GM19467 (cell line): ENCODE data around the gene THAP11.
A peak's percentile ranks its signal among the peaks of the same experiment; 100 is the strongest.
"Not testable (repeated sequence)": the region's sequence is repeated elsewhere in the genome, so short reads cannot be mapped to it uniquely, and the experiment has no call there.

Source experiments
- ATAC-seq: cut with Tn5 transposase; IDR thresholded peaks from one replicate; pipeline ENCODE4 v1.9.1; 2021; ENCODE audit warnings: mild to moderate bottlenecking, moderate library complexity; ENCODE audit not compliant: unreplicated experiment

THAP11 gene

DNA sequence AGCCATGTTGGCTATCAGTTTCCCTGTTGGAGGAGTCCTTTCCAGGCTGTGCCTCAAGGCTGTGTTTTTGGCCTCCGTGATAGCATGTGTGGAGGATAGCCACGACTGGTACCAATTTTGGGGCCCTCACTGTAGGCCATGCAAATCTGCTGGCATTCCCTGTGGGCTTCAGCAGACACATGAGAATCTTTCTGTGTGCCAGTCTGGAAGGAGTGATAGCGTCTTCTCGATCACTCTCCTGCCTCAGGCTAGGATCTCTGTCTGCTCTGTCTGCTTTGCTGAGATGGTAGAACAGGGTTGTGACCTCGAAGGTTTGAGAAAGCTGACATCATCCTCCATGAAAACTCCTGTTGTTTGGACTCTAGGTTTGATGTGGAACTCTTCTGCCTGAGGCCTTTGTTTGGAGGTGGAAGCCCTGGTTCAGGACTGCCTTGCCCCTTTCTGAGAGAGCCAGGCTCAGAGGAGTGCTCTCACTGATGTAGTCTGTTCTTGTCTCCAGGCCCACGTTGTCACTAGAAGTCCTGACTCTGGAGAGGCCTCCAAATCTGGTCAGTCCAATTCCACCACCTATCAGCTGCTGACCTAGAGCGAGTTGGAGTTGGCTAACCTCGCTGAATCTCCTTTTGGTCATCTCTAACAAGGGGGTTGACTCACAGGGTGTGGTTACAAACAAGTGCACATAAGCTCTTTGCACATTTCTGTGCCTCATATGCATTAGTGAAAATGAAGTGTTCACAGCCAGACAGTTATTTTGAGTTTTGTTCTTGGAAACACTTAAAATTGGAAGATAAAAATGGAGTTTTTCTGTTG is 18.7 kb downstream of the THAP11 start:
- no peak for ATAC-seq

DNA sequence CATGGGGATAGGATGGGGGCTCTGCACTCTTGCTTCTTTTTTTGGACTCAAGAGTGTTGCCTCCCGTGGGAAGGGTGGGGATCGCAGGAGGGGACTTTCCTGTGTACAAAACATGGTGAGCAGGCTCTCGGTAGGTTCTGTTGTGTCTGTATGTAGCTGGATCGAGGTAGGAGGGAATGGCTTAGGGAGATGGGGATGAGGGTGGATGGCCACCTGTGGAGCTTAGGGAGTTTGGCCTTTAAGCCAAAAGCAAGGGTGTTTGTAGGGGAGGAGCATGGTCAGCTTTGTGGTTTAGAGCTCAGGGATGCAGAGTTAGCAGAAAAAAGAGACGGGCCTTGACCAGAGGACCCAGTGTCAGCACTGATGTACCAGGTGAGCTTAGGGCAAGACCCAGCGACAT is 19.8 kb downstream of the THAP11 start:
- no peak for ATAC-seq

DNA sequence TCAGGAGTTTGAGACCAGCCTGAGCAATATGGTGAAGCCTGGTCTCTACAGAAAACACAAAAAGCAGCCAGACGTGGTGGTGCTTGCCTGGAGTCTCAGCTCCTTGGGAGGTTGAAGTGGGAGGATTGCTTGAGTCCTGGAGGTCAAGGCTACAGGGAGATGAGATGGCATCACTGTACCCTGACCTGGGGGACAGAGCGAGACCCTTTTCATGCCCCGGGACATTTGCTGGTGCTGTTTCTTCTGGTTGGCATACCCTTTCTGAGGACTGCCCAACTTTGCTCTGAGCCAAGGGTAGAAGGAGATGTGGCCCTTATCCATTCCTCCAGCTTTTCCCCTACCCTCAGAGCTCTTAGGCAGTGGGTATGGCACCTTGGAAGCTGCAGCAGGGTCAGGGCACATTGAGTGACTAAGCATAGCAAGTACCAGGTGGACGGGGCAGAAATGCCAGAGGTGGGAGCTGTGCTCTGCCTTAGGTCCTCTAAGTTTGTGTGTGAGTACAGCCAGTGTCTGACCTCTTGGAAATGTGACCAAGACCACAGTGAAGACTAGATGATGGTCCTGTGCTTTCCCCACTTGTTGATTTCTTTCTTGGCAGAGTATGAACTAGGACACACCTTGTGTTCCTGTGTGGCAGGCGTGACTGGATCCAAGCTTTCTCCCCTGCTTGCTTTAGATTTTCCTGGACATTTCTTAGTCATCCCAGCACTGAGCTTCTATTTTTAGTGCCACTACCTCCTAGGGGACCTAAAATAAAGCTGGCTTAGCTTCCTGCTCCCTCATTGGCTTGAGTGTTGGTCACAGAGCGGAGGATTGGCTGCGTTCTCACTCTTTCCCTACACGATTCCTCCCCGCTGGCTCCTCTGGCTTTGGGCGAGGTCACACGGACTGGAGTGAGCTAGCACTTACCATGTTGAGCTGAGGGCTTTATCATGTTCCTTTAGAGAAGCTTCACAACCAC is 20.8 kb downstream of the THAP11 start:
- no peak for ATAC-seq

DNA sequence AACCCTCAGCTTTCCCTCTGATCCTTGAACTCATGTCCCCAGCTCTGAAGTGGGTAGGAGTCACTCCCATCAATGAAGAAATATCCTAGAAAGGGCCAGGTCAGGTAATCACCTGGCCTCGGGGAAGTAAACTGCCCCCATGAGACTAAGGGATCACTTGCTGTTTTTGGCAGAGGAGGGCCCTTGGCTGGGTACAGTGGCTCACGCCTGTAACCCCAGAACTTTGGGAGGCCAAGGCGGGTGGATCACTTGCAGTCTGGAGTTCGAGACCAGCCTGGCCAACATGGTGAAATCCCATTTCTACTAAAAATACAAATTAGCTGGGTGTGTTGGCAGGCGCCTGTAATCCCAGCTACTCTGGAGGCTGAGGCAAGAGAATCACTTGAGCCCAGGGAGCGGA is 21.9 kb downstream of the THAP11 start:
- not testable (repeated sequence) for ATAC-seq

DNA sequence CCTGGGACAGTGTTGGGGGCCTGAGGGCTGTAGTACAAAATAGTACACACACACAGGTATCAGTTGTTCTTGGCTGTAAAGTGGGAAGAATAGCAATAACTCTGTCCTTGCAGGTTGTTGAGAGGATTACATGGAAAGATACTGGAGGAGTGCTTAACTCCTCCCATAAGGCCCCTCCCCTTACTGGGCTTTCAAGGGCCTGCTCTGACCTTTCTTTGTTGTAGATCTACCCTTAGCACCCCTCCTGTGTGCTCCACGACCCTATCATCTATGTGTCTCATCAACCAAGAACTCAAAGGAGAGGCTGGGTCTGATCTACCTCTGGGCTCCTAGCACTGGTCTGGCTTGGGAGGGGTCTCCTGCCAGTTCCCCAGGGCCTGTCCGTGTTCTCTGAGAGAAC is 22.5 kb downstream of the THAP11 start:
- no peak for ATAC-seq

DNA sequence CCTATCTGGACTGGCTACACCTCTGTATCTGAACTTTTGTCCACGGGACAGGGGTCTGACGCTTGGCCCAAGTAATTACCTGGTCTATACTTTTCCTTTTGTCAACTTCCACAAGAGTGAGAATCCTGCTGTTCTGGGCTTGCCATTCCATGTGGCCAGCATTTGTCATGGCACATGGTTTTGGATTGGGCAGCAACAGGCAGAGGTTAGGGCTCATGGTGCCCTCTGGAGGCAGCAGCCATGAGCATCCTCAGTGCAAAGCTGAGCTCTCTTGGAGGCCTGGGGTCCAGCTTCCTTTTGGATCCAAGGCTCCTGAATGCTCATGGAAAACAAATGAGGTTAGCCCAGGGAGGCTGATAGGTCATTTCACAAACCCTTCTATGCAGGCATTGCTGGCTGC is 23.2 kb downstream of the THAP11 start:
- no peak for ATAC-seq

DNA sequence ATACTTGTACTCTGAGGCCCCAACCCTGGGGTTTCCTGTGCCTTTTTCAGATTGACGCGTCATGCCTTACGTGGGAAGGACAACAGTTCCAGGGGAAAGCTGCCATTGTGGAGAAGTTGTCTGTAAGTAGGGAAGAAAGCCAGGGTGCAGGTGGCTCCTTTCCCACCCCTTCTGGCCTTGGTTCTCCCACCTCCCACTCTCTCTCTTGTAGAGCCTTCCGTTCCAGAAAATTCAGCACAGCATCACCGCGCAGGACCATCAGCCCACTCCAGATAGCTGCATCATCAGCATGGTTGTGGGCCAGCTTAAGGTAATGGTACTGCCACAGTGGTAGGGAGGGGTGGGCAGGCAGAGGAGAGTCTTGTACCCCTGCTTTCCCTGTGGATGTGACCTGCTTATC is 26.2 kb downstream of the THAP11 start:
- ATAC-seq = no peak

DNA sequence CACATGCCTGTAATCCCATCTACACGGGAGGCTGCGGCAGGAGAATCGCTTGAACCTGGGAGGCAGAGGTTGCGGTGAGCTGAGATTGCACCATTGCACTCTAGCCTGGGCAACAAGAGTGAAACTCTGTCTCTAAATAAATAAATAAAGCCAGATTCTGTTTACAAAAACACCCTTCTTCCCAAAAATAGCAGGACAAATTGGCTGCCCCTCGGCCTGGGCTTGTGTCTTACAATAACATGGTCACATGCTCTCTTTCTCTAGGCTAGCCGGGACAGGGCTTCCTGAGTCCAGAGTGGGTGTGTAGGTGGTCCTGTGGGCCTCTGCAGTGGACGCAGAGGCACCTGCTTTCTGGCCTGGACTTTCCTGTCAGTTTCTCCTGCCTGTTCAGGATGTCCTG is 27.5 kb downstream of the THAP11 start:
- ATAC-seq = no peak

DNA sequence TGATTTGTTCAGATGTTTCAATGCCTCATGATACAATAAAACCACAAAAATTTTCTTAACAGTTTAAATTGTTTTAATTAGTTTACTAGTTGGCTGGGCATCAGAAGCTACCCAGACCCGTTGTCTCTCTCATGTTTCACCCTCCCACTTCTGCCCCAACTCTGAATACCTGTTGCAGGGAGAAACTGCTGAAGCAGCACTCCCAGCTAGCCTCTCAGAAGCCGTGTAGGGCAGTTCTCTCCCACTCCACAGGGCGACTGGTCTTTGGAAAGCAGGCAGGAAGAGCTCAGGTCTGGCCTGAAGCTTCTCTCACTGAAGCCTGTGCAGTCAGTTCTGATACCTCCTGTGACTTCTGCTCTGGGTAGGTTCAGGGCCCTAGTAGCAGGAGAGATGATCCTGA is 29.1 kb downstream of the THAP11 start:
- no peak for ATAC-seq

DNA sequence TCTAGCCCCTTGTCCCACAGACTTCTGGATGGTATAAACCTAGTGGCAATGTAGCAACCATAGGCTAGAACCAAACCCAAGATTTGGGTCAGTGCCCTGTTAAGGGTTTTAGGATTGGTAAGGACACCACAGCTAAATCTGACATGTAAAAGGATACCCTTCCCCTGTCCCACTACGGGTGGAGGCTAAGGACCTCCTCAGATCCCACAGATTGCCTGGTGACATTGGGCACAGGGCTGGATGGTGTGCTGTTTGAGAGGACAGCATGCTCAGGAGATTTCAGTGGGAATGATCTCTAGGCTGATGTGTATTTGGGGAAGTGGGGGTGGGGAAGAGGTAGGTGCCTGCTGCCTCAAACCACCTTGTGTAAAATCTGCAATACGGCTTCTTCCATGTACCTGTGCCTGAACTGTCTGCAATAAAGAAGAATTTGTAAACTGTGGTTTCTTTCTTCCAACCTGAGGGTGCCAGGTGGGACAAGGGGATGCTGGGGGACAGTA is 30.1 kb downstream of the THAP11 start:
- ATAC-seq = no peak

DNA sequence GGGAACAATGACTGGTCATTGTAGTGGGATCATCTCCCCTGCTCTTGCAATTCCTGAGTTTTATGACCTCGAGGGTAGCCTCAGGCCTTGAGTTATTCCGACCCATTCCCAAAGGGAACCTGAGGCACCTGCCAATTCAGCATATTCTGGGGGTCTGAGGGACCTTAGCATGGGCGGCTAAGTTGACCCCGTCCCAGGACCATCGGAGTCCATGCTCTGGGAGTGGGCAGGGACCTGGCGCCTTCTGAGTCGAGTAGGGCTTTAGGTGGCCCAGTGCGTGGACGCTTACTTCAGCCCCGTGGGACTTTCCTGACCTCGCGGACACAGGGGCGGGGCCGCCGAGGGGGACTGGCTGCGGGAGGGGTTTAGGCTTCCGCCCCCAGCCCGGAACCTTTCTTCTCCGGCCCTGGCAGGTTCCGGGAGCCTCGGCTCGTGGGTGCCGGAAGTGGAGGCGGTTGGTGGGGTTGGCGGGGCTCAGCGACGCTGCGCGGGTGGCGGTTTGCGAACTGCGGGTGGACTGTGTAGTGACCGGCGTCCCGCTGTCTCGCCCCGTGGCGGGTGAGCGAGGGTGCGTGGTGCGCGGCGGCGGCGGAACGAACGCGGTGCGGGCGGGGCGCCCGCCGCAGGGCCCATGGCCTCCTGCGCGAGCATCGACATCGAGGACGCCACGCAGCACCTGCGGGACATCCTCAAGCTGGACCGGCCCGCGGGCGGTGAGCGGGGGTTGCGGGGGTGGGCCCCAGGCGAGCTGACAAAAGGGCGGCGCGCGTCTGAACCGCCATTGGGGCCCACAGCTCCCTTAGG is 30.7 kb downstream of the THAP11 start, which contains the start of gene EDC4:
EDC4 (plus strand) TSS at position 422 of the 804 bp plus-strand sequence; CDS start at position 632, 210 bp downstream.
- peak; percentile 52 for ATAC-seq

DNA sequence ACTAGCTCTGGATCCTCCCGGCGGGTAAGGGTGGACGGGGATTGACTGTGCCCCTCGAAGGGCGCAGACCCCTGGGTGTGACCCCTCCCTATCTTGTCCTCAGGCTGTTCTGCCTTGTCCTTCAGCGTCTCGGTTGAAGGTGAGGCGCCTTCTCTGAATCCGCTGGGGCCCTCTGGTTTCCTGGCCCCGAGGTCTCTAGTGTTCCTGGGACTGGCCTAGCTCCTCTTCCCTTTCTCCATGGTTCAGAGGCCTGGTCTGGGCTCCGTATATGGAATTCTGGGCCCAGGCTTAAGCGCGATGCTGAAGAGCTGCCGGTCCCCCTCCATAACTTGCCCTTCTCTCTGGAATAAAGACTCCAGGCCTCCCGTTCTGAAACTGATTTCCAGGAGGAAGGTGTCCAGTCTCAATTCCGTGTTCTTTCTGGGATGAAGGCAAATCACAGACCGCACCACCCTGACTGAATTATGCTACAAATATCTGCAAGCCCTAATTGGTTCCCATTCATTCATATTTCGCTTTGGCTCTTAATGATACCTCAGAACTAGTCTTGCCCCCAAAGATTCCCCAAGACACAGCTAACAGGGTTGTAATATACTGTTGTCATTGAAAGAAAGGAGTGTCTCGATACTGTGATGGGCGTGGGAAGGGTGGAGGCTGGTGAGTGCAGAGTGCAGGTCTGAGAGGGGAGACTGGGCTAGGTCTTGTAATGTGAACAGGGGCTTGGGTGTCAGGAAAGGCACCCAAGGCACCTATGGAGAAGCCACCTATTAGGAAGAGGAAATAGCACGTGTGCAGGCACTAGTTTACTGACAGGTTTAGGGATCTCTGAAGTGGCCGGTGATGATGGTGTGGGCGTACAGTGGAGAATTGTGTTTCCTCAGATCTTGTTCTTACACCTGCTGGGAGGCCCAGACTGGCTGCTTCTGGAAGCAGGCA is 31.6 kb downstream of the THAP11 start:
- ATAC-seq = peak; percentile 5

DNA sequence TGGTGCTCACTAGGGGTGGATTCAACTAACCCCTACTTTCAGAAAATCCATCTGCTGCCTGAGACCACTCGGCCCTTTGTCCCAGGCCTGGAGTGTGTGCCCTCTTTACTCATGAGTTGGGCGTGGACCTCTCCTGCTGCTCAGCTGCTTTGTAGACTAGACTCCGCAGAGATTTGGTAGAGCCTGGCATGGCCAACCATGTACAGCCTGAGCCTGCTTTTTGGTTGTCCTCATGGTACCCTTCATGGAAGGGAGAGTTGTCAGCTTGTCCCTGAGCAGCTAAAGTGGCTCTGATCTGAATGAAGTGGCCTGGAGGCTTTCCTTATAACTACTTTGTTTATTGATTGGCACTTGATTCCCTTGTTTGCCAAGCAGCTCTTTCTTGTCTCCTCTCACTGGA is 32.3 kb downstream of the THAP11 start:
- no peak for ATAC-seq

DNA sequence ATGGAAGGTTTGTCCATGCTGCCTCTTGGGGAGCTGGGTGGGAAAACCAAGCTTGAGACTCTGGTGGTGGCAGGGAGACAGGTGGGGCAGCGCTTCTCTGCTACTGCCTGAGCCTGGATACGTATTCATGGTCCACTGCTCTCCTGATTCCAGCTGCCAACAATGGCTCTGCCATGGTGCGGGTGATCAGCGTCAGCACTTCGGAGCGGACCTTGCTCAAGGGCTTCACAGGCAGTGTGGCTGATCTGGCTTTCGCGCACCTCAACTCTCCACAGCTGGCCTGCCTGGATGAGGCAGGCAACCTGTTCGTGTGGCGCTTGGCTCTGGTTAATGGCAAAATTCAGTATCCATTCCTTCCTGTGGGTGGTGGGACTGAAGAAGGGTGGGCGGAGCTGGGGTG is 34.9 kb downstream of the THAP11 start:
- no peak for ATAC-seq

DNA sequence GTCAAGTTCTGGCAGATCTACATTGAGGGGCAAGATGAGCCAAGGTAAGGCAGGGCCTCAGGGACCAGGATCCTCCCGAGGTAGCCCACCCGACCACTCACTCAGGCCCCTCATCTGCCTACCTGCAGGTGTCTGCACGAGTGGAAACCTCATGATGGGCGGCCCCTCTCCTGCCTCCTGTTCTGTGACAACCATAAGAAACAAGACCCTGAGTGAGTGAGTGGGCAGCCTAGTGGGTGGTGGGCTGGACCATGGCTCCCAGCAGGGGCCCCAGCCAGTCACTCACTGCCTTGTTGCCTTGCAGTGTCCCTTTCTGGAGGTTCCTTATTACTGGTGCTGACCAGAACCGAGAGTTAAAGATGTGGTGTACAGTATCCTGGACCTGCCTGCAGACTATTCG is 36.1 kb downstream of the THAP11 start:
- no peak for ATAC-seq

DNA sequence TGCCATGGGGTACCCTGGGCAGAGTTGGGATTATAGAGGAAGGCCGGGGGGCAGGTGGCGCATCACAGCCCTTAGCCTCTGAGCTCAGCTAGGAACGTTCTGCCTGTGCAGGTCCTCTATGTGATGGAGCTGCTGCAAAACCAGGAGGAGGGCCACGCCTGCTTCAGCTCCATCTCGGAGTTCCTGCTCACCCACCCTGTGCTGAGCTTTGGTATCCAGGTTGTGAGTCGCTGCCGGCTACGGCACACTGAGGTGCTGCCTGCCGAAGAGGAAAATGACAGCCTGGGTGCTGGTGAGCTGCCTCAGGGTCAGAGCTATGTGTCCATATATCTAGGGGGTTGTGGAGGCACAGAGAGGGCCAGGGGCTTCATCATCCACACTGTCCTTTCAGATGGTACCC is 36.7 kb downstream of the THAP11 start:
- no peak for ATAC-seq

DNA sequence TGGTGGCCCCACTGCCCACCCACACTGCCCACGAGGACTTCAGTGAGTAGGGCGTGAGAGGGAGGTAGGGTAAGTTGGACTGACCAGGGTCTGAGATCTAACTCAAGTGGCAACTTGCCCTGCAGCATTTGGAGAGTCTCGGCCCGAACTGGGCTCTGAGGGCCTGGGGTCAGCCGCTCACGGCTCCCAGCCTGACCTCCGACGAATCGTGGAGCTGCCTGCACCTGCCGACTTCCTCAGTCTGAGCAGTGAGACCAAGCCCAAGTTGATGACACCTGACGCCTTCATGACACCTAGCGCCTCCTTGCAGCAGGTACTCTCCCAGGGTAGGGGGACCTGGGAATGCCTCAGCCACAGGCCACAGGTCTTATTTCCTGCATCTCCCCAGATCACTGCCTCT is 37.3 kb downstream of the THAP11 start:
- no peak for ATAC-seq

DNA sequence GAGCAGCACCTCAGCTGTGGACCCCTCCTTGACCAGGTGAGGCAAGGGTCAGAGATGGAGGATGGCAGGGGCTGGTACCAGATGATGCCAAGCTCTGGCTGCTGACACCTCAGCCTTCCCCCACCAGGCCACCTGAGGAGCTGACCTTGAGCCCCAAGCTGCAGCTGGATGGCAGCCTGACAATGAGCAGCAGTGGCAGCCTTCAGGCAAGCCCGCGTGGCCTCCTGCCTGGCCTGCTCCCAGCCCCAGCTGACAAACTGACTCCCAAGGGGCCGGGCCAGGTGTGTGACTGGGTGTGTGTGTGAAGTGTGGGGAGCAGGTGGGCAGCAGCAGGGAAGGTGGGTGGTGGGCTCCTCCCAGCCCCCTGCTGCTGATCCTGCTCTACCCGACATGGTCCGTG is 37.8 kb downstream of the THAP11 start:
- no peak for ATAC-seq

DNA sequence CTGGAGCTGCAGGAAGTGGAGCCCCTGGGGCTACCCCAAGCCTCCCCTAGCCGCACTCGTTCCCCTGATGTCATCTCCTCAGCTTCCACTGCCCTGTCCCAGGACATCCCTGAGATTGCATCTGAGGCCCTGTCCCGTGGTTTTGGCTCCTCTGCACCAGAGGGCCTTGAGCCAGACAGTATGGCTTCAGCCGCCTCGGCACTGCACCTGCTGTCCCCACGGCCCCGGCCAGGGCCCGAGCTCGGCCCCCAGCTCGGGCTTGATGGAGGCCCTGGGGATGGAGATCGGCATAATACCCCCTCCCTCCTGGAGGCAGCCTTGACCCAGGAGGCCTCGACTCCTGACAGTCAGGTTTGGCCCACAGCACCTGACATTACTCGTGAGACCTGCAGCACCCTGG is 38.5 kb downstream of the THAP11 start:
- no peak for ATAC-seq
